ENCODE measurements around the gene CCL19.
"Not testable (repeated sequence)": the region's sequence is repeated elsewhere in the genome, so short reads cannot be mapped to it uniquely, and the experiment has no call there.

CCL19 gene

DNA sequence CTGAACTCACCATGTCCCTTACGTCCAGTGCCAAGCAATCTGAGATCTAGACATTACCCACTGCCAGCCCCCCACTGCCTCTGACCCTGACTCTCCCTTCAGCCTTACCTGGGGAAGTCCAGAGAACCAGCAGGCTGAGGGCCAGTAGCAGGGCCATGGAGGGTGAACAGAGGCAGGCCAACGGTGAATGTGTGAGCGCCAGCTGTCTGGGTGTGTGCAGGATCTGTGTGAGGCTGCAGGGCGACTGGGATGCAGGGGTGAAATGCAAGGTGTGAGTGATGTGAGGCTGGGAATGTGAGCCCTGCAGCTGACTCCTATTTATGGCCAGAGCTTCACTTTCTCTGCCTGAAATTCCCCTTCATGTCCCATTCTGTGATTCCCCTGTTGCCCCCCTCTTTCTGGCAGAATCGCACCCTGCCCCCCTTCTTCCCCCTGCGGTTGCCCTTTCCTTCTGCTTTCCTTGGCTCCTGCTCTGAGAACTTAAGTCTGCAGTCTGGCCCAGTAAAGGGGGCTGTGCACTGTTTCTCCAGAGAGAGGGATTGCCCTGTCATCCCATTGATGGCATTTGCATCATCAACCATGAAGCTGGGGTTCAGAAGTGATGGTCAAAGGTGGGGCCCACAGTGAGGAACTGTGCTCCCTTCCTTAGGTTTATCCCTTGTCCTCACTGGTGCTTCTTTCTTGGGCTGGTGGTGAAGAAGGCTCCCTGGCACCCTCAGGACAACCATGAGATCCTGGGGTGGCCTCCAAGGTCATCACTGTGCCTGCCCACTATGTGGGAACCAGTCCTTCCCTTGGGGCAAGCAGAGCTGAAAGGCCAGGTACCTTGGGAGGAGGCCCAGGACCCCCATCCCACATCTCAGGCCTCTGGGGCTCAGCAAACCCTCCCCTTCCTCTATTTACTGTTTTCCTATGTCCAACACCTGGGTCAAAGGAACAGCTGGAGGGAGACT lies at the start of gene CCL19:
Gene CCL19, minus strand, starts transcription at position 294 of the 953 bp plus-strand sequence. Its CDS starts 137 bp downstream, at position 157.
- no peak for DNase-seq (ENCODE audit: low read depth, low spot score)

DNA sequence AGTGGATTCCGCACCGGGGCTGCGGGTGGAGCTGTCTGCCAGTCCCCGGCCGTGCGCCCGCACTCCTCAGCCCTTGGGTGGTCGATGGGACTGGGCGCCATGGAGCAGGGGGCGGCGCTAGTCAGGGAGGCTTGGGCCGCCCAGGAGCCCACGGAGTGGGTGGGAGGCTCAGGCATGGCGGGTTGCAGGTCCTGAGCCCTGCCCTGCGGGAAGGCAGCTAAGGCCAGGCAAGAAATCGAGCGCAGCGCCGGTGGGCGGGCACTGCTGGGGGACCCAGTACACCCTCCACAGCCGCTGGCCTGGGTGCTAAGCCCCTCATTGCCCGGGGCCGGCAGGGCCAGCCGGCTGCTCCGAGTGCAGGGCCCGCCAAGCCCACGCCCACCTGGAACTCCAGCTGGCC lies 49.1 kb upstream of the CCL19 start:
- DNase-seq (ENCODE audit: low read depth, low spot score) = not testable (repeated sequence)

DNA sequence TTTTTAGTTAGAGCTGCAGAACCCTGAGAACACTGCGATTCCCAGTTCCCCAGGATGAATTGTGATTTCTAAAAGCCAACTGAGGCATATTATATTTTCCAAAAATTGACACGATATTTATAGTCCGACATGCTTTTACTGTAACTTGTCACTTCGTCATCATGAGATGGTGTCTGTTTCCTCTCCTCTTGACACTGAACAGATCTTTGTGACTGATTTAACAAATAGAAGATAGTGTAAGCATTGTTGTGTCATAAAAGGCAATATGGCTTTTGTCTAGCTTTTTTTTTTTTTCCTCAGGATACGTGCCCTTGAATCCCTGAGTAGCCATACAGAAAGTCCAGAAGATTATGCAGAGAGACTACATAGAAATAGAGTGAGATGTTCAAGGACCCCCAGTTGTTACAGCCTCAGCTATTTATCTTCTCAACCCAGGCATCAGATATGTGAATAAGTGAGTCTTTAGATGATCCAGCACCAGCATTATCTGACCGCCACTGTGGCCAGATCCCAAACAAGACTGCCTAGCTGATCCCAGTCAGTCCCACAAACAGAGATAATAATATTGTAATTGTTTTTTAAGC lies 46.7 kb upstream of the CCL19 start:
- DNase-seq (ENCODE audit: low read depth, low spot score) = no peak

DNA sequence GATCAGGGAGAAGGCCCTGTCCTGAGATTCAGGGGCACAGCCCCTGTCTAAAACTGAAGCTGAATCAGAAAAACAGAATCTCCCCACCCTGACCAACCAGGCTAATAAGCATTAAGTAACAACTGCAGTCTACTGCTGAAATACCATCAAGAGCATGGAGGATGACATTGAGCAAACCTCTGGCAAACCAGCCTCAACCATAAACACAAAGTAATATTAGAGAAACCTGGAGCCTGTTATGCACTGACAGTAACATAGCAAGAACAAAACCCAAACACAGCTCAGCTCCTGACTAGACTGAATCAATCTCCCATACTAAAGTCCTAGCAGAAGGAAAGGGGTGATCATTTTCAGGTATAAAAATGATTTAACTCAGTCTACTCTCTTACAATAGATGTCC lies 43.6 kb upstream of the CCL19 start:
- no peak for DNase-seq (ENCODE audit: low read depth, low spot score)

DNA sequence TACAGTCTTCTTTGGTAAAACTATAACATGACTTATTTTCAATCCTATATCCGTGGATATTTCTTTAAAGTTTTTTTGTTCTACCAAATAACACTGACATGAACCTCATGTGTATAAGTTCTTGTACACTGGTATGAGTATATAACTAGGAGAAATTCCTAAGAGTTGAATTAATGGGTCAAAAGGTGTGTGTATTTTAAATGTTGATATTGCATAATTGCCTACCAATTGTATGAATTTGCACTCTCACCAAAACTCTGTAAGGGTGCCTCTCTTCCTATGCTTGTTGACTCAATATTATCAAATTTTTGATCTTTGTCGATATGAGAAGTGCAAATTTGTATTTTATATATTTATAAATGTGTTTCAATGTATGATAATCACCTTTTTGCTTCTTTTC lies 41.8 kb upstream of the CCL19 start:
- no peak for DNase-seq (ENCODE audit: low read depth, low spot score)

DNA sequence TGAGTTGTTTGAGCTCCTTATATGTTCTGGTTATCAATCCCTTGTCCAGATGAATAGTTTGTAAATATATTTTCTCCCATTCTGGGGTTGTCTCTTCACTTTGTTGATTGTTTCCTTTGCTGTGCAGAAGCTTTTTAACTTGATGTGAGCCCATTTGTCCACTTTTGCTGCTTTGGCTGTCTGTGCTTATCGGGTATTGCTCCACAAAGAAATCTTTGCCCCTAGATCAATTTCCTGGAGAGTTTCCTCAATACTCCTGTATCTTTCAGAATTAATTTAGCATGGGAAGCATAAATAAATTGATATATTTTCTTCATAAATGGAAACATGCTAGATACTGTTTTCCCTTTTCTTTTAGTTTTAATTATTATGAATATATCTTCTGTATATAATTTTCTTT lies 41.4 kb upstream of the CCL19 start:
- no peak for DNase-seq (ENCODE audit: low read depth, low spot score)

DNA sequence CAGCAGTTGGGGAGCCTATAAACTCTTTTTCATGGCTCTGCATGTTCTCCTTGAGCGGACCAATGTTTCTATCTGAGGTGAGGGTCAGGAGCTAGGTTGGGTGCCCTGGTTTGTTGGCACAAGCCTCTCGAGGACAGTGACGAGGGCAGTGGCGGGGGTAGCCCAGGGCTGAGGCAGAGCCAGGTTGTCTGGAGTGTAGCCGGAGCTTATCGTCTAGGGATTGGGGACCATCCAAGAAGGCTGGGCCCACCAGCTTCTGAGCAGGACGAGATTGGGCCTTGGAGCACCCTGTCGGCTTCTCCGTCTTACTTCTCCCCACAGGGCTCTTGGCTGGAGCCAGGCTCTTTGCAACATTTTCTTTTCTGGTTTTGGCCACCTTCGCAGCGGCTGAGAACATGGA lies 32.1 kb upstream of the CCL19 start:
- DNase-seq (ENCODE audit: low read depth, low spot score) = no peak

DNA sequence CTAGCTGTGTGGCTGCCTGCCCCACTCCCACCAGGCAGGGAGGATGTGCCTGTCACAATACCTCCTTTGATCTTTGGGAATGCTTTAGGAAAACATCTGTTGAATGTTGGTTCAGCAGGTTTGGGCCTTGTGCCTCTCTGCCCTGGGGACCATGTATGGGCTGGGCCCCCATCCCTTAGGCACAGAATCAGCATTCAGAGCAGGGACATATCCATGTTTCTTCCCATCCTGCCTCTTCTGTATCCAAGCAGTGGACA lies 28.6 kb upstream of the CCL19 start:
- DNase-seq (ENCODE audit: low read depth, low spot score) = peak; percentile 4

DNA sequence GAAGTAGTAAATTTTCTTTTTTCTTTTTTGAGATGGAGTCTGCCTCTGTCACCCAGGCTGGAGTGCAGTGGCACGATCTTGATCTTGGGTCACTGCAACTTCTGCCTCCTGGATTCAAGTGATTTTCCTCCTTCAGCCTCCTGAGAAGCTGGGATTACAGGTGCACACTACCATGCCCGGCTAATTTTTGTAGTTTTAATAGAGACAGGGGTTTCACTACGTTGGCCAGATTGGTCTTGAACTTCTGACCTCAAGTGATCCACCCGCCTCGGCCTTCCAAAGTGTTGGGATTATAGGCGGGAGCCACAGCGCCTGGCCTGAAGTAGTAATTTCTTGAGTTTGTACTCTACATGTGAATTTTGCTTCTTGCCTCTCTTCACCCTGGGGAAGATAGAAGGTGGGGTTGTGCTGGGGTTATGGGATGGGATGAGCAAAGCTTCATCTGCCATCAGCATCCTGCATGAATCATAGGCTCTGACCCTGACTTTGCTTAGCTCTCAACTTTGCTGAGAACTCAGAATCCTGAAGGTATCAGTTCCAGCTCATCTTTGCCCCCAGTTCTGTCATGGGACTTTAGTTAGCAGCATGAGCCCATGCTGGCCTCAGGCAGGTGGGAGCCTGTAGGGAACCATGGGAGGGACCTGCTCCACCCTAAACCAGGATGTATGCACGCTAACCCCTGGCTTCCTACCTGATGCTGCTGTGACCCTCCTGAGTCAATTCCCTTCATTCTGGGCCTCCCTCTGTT lies 28.1 kb upstream of the CCL19 start:
- no peak for DNase-seq (ENCODE audit: low read depth, low spot score)

DNA sequence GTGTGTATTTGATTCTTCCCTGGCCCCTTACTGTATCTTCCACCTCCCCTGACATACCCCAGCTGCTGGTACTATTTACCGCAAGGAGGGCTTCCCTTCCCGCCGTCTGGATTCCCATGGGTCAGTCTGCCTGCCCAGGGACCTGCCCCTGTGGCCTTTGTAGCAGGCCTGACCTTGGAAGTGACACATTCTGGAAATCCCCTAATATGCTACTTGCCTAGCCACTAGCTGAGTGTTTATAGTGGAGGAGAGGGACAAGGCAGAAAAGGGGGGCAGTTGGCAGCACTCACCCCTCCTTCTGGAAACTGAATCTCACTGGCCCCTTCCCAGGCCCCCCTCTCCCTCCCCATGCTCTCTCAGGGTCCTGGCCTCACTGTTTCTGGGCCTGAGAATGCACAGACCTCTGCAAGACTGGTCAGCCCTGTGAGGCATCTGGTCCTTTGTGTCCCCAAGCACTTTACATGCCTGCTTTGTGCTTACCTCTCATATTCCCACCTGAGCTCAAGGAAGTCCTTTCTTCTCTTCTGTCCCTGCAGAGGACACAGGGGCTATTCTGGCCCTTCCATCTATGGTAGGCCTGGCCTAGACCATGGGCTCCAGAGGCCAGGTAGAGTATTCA lies 27.0 kb upstream of the CCL19 start:
- DNase-seq (ENCODE audit: low read depth, low spot score) = no peak

DNA sequence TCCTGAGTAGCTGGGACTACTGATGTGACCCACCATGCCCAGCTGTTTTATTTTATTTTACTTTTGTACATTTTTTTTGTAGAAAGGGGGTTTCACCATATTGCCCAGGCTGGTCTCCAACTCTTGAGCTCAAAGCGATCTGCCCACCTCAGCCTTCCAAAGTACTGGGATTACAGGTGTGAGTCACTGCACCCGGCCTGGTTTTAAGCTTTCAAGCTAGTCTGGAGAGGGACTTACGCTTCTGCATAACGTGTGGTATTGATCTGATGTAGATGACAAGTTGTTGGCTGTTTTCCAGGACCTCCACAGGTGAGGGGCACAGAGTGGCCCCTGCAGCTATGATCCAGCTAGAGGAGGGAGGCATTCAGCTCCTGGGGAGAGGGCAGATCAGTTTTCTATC lies 25.6 kb upstream of the CCL19 start:
- DNase-seq (ENCODE audit: low read depth, low spot score) = no peak

DNA sequence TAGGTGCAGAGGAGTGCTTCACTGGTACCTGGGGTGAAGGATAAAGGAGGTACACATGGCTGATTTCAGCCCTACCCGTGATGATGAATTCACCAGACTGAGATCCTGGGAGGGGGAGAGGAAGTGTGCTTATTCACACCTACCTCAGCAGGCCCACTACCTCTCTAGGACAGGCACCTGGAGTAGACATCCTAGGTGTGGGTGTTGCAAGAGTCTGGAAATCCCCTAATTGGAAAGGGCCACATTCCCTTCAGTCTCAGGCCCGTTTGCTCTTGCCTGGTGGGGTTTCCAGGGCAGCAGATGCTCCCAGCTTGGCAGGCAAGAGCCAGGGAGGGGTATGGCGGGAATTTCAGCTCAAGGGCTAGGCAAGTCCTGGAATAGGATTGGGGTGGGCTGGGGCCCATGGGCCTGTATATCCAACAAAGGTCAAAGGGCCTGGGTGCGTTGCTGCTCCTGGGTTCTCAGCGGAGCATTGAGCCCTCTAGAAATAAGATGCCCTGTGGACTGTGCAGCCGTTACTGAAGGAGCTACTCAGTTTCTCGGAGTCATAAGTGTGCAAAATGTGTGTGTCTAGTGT lies 24.7 kb upstream of the CCL19 start:
- DNase-seq (ENCODE audit: low read depth, low spot score) = no peak

DNA sequence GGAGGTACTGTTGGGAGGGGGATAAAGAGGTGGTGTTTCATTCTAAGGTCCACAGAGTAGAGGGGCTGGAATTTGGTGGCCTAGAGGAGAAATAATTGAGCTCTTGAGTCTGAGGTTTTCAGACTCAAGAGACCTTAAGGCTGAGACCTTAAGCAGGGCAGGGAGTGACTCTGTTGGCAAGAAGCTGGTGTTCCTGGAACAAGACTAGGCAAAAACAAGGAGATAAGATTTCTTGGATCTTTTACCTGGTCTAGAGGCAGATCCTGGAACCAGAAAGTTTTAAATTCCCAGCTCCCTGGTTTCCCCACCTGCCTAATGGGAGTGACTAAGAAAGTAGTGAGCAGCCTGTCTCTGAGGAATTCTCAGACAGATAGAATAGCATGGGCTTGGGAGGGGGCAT lies 22.9 kb upstream of the CCL19 start:
- no peak for DNase-seq (ENCODE audit: low read depth, low spot score)

DNA sequence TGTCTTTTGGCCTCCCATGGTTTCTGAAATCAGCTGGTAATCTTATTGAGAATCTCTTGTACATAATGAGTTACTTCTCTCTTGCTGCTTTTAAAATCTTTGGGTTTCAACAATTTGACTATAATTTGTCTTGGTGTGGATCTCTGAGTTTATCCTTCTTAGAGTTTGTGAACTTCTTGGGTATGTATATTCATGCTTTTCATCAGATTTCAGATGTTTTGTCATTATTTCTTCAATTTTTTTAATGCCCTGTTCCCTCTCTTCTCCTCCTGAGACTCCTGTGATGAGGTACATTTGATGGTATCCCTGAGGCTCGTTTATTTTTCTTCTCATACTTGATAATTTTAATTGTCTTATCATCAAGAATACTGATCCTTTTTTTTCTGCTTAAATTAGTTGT lies 21.1 kb upstream of the CCL19 start:
- no peak for DNase-seq (ENCODE audit: low read depth, low spot score)

DNA sequence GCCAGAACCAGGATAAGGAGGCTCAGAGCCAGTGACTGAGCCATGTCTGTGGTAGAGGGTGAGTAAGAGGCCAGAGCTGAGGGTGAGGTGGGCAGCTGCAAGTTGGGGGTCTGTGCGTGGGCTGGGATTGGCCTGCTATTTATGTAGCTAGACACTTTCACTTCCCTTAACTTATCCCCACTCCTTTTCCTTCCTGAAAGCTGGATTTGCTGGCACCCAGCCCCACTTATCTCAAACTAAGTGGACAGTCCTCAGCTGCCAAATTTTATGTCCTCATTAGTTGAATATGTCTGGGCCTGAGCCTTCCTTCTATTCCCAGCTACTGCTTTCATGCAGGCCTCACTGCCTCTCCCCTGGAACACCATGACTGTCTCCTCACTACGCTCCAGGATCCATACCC lies 18.9 kb upstream of the CCL19 start, which contains the start of gene CCL21:
Gene CCL21, minus strand, starts transcription at position 114 of the 400 bp plus-strand sequence. Its CDS starts 70 bp downstream, at position 44.
- no peak for DNase-seq (ENCODE audit: low read depth, low spot score)

DNA sequence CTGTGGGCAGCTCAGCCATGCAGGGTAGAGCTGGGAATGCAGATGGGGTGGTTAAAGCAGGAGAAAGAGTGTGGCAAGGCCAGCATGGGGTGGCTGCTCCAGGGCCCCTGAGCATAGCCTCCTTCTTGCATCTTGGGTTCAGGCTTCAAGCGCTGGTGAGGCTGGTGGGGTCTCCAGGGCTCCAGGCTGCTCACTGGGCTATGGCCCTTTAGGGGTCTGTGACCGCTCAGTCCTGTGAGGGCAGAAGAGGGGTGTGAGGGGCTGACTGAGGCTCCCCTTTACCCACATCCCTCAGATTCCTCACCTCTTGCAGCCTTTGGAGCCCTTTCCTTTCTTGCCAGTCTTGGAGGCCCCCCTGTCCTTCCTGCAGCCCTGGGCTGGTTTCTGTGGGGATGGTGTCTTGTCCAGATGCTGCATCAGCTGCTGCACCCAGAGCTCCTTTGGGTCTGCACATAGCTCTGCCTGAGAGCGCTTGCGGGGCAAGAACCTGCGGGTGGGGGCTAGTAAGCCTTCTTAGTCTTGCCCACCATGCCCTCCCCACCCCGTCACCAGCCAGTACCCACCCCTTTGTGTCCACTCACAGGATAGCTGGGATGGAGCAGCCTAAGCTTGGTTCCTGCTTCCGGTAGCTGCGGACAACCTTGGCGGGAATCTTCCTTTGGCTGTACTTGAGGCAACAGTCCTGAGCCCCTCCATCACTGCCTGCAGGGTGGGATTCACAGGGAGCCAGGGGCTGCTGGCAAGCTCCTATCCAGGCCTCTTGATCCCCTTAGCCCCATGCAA lies 18.3 kb upstream of the CCL19 start:
- no peak for DNase-seq (ENCODE audit: low read depth, low spot score)

DNA sequence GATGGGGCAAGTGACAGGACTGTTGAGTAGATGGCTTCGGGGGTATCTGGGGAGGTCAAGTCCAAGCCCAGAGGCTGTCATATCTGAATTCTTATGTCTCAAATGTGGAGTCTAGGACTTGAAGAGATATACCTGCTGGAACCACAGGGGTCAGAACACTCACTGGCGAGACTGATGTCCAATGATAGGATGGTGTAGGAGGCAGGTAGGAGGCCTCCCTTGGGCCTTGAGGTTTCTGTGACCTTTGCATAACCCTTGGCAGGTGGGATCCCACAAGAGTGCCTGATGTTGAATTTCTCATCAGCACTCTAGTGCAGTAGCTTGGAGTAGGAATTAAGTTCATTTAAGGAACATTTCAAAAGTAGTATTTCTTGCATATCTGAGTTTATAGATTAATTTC lies 16.1 kb upstream of the CCL19 start:
- DNase-seq (ENCODE audit: low read depth, low spot score) = no peak

DNA sequence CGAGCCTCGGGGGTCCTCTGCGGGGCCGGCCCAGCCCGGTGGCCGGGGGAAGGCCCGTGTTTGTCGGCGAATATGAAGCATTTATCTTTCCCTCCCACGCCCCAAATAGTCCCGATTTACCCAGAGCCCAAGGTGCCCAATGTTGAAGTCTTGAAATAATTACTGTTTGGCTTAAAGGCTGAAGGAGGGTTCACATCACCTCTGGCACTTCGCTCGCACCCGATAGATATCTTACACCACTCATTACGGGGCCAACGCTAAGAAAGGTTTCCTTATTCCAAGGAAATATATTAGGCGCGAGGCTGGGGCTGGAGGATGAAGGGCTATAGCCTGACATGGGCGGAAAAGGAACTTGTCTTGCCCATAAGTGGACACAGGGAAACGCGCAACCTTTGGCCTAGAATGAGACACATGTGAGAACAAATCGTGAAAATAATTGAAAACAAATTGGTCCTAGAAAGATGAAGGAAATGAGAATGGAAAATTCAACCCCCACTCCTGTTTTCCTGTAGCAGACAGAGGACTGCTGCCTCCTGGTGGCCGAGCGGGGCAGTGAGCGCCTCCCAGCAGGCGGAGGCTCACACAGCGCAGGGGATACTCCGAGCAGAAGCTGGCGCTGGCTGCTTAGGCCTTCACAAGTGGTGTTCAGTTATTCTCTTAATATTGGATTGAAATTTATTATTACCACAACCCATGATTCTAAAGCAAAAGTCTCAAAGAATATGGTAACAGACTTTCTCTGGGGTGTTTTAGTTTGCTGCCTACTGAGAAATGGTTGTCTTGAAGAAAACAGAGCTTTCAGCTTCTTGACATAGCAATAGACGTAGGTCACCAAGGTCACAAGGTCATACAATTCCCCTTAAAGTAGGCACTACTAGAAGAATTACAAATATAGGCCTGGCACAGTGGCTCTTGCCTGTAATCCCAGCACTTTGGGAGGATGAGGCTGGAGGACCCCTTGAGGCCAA lies 11.0 kb upstream of the CCL19 start:
- DNase-seq (ENCODE audit: low read depth, low spot score) = peak; percentile 88

DNA sequence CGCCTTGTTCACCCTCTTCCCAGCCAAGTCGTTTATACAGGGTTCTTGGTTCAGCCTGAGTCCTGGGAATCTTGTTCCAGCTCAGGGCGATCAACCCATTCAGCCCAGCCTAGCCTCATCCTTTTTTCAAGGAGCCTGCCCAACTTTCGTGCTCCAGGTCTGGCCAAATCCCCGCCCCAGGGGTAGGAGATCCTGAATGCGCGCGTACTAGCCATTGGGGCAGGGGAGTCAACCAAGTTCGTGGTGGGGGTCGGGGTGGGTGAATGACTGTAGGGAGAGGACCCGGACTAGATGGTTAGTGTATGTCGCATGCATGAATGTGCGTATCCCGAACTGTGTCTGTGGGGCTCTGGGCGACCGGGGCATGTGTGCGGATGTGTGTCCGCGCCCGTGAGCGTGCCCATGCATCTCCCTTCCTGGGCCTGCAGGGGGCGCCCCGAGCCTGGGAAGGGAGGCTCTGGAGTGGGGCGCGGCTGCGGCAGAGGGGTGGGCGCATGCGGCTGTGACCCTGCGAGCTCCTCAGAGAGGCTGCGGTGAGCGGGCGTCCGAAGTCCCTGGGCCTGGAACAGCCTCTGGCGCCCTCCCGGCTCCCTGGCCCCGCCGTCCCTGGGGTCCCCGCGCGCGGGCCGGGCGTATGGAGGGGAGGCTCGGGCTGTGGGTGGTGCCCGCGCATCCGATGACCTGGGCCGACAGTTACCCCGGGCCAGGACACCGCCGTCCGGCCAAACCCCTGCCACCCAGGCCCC lies 10.1 kb upstream of the CCL19 start:
- DNase-seq (ENCODE audit: low read depth, low spot score) = peak; percentile 89

Data from ELF-1 (cell line).